Neural cell (in vitro differentiated cells): Measurements from ENCODE around the gene ATP8B1. TPM values are rescaled to one million over a fixed set of nuclear protein-coding genes. Genes with fewer than 3 reads are reported as not detected.

ENCODE experiments used
- H2AFZ ChIP-seq: fragments of 200-600, 300-800 bp; sonication (generic), shearing (Covaris generic); 2 replicates; pipeline ENCODE4 v1.6.0; 2014; ENCODE audit warnings: low read depth, mild to moderate bottlenecking, antibody characterized with exemption, low read length, moderate library complexity
- H3F3A ChIP-seq: fragments of 200-600 bp; shearing (Covaris generic); 2 replicates; pipeline ENCODE4 v1.6.1; 2016; ENCODE audit warnings: mild to moderate bottlenecking, moderate library complexity, mixed read lengths, antibody characterized with exemption, low read length; ENCODE audit not compliant: insufficient read depth, poor library complexity, severe bottlenecking
- H3K27ac ChIP-seq: fragments of 200-600, 300-800 bp; sonication (generic), shearing (Covaris generic); 2 replicates; pipeline ENCODE4 v1.5.1; 2014; ENCODE audit warnings: mild to moderate bottlenecking, low read length, moderate library complexity
- H3K27me3 ChIP-seq: fragments of 300-800, 200-600 bp; sonication (generic), shearing (Covaris generic); 2 replicates; pipeline ENCODE4 v1.6.0; 2014; ENCODE audit warnings: mild to moderate bottlenecking, low read depth, low read length, moderate library complexity; ENCODE audit not compliant: insufficient read depth
- H3K36me3 ChIP-seq: fragments of 300-800, 200-600 bp; sonication (generic), shearing (Covaris generic); 2 replicates; pipeline ENCODE4 v1.5.1; 2014; ENCODE audit warnings: mild to moderate bottlenecking, antibody characterized with exemption, low read length, moderate library complexity; ENCODE audit not compliant: insufficient read depth
- H3K4me2 ChIP-seq: fragments of 300-800, 200-600 bp; sonication (generic), shearing (Covaris generic); 2 replicates; pipeline ENCODE4 v1.6.0; 2014; ENCODE audit warnings: mild to moderate bottlenecking, low read length
- H3K4me3 ChIP-seq: fragments of 300-800, 200-600 bp; sonication (generic), shearing (Covaris generic); 2 replicates; pipeline ENCODE4 v1.5.1; 2014; ENCODE audit warnings: mild to moderate bottlenecking, low read length, moderate library complexity
- H3K79me2 ChIP-seq: fragments of 200-600 bp; shearing (Covaris generic); replicated peaks from 2 replicates; pipeline ENCODE4 v1.6.0; 2014; ENCODE audit warnings: mild to moderate bottlenecking, low read length, moderate library complexity; ENCODE audit not compliant: insufficient read depth
- H3K9ac ChIP-seq: fragments of 300-800, 200-600 bp; sonication (generic), shearing (Covaris generic); 2 replicates; pipeline ENCODE4 v1.6.1; 2016; ENCODE audit warnings: mild to moderate bottlenecking, low read length, mixed read lengths
- H3K9me2 ChIP-seq: fragments of 200-600 bp; shearing (Covaris generic); 2 replicates; pipeline ENCODE4 v1.6.1; 2016; ENCODE audit warnings: mild to moderate bottlenecking, low read length, mixed read lengths; ENCODE audit not compliant: insufficient read depth
- H3K9me3 ChIP-seq: fragments of 200-600, 300-800 bp; sonication (generic), shearing (Covaris generic); 2 replicates; pipeline ENCODE4 v1.6.1; 2016; ENCODE audit warnings: mild to moderate bottlenecking, mixed run types, low read length, moderate library complexity, mixed read lengths
- H4K20me1 ChIP-seq: fragments of 200-600 bp; shearing (Covaris generic); 2 replicates; pipeline ENCODE4 v1.6.1; 2016; ENCODE audit warnings: mild to moderate bottlenecking, mixed run types; ENCODE audit not compliant: insufficient read depth
- CTCF ChIP-seq: fragments of 450-650 bp; IDR thresholded peaks from 2 replicates; pipeline ENCODE4 v1.5.1; 2014; ENCODE audit warnings: antibody characterized with exemption, mild to moderate bottlenecking, moderate library complexity; ENCODE audit not compliant: poor library complexity, severe bottlenecking
- EP300 ChIP-seq: fragments of 450-650 bp; conservative IDR thresholded peaks from 2 replicates; pipeline ENCODE4 v1.6.1; 2014; ENCODE audit warnings: antibody characterized with exemption, mild to moderate bottlenecking, moderate library complexity; ENCODE audit not compliant: poor library complexity, severe bottlenecking
- EZH2 ChIP-seq: fragments of 200-600, 300-800 bp; shearing (Covaris generic), sonication (generic); IDR thresholded peaks from 2 replicates; pipeline ENCODE4 v1.6.1; 2014; ENCODE audit warnings: antibody characterized with exemption, low read length, borderline replicate concordance, mild to moderate bottlenecking; ENCODE audit not compliant: insufficient read depth, poor library complexity, severe bottlenecking
- MXI1 ChIP-seq: fragments of 450-650 bp; conservative IDR thresholded peaks from 2 replicates; pipeline ENCODE4 v1.6.1; 2014; ENCODE audit warnings: antibody characterized with exemption, mild to moderate bottlenecking; ENCODE audit not compliant: poor library complexity, severe bottlenecking
- POLR2AphosphoS5 ChIP-seq: IDR thresholded peaks from 2 replicates; pipeline ENCODE4 v1.6.1; 2012
- RAD21 ChIP-seq: fragments of 450-650 bp; conservative IDR thresholded peaks from 2 replicates; pipeline ENCODE4 v1.6.1; 2014; ENCODE audit warnings: antibody characterized with exemption, mild to moderate bottlenecking, moderate library complexity
- REST ChIP-seq: IDR thresholded peaks from 2 replicates; pipeline ENCODE4 v1.6.1; 2012; ENCODE audit warnings: borderline replicate concordance
- SMC3 ChIP-seq: fragments of 450-650 bp; conservative IDR thresholded peaks from 2 replicates; pipeline ENCODE4 v1.6.1; 2014; ENCODE audit warnings: antibody characterized with exemption, mild to moderate bottlenecking, moderate library complexity; ENCODE audit not compliant: poor library complexity
- TAF1 ChIP-seq: IDR thresholded peaks from 2 replicates; pipeline ENCODE4 v1.6.1; 2012; ENCODE audit warnings: low read depth
- polyA plus RNA-seq: library from polyadenylated mRNA; depleted of rRNA; stranded (reverse); fragments of >200 nt; gene quantifications from 2 replicates; pipeline ENCODE4 v1.2.3, GENCODE V29; 2014

The ATP8B1 gene
- polyA plus RNA-seq, 1 donor from 2014 or later = not detected

- TF ChIP-seq EZH2 = no peak
- TF ChIP-seq RAD21 = no peak
- TF ChIP-seq MXI1 = no peak
- TF ChIP-seq SMC3 = no peak
- TF ChIP-seq REST = no peak
- TF ChIP-seq TAF1 = no peak
- TF ChIP-seq EP300 = no peak
- TF ChIP-seq CTCF = no peak
- TF ChIP-seq POLR2AphosphoS5 = no peak
- no peaks in the 10 kb centered on the region for H3K9me2 ChIP-seq
- H3K4me2 ChIP-seq = no peak overlapping the region
- no peak overlapping the region for H3K9ac ChIP-seq
- H3K4me3 ChIP-seq = no peak overlapping the region
- no peaks in the 10 kb centered on the region for H3K79me2 ChIP-seq
- no peaks in the 10 kb centered on the region for H3F3A ChIP-seq
- no peaks in the 10 kb centered on the region for H3K36me3 ChIP-seq
- H2AFZ ChIP-seq = no peak overlapping the region
- no peaks in the 10 kb centered on the region for H4K20me1 ChIP-seq
- no peak overlapping the region for H3K27ac ChIP-seq
- H3K27me3 ChIP-seq = no peaks in the 10 kb centered on the region
- H3K9me3 ChIP-seq = no peaks in the 10 kb centered on the region
Observed at GRCh38 chr18:57832730-57833129, 29.6 kb upstream of the ATP8B1 start.

- Histone ChIP-seq H3K9me2 (no peaks in the 10 kb centered on the region), H3K36me3 (no peaks in the 10 kb centered on the region), H3K4me3 (no peak overlapping the region), H3K27me3 (no peaks in the 10 kb centered on the region), H3K27ac (no peak overlapping the region), H4K20me1 (no peaks in the 10 kb centered on the region), H3F3A (no peaks in the 10 kb centered on the region), H3K4me2 (no peak overlapping the region), H2AFZ (no peak overlapping the region), H3K9ac (no peak overlapping the region), H3K79me2 (no peaks in the 10 kb centered on the region), H3K9me3 (no peaks in the 10 kb centered on the region)
- TF ChIP-seq EZH2 = no peak
- no peak for TF ChIP-seq RAD21
- TF ChIP-seq MXI1 = no peak
- TF ChIP-seq SMC3 = no peak
- no peak for TF ChIP-seq POLR2AphosphoS5
- TF ChIP-seq CTCF = no peak
- no peak for TF ChIP-seq REST
- TF ChIP-seq EP300 = no peak
- TF ChIP-seq TAF1 = no peak
Observed at GRCh38 chr18:57831597-57832377, 28.7 kb upstream of the ATP8B1 start.
